SU-DHL-6 (cell line): Measurements from ENCODE around the gene C13orf42.

ENCODE experiments used
- H2AFZ ChIP-seq: fragments of 200-600 bp; sonication (generic); 2 replicates; pipeline ENCODE4 v1.6.1; 2014; ENCODE audit warnings: low read depth, mild to moderate bottlenecking, moderate library complexity, mixed read lengths, antibody characterized with exemption, low read length; ENCODE audit not compliant: severe bottlenecking
- H3F3A ChIP-seq: fragments of 200-600 bp; shearing (Covaris generic); 2 replicates; pipeline ENCODE4 v1.6.0; 2016; ENCODE audit warnings: antibody characterized with exemption, mild to moderate bottlenecking; ENCODE audit not compliant: insufficient read depth
- H3K27ac ChIP-seq: fragments of 200-600 bp; sonication (generic); 2 replicates; pipeline ENCODE4 v1.5.1; 2016; ENCODE audit warnings: low read depth, mild to moderate bottlenecking, low read length, moderate library complexity, mixed read lengths
- H3K27me3 ChIP-seq: fragments of 200-600 bp; sonication (generic), shearing (Covaris generic); 2 replicates; pipeline ENCODE4 v1.6.0; 2014; ENCODE audit warnings: mild to moderate bottlenecking, low read length
- H3K36me3 ChIP-seq: fragments of 200-600 bp; sonication (generic); 2 replicates; pipeline ENCODE4 v1.6.1; 2014; ENCODE audit warnings: mild to moderate bottlenecking, low read length, mixed read lengths
- H3K4me2 ChIP-seq: fragments of 300-600, 200-600 bp; shearing (Covaris generic), sonication (generic); 2 replicates; pipeline ENCODE4 v1.6.0; 2014; ENCODE audit warnings: low read length, low read depth, mild to moderate bottlenecking; ENCODE audit not compliant: poor library complexity, severe bottlenecking
- H3K4me3 ChIP-seq: fragments of 200-600 bp; sonication (generic); 2 replicates; pipeline ENCODE4 v1.5.1; 2014; ENCODE audit warnings: antibody characterized with exemption, low read length, mild to moderate bottlenecking, mixed read lengths; ENCODE audit not compliant: insufficient read depth, poor library complexity, severe bottlenecking
- H3K79me2 ChIP-seq: fragments of 200-600 bp; sonication (generic); 2 replicates; pipeline ENCODE4 v1.6.1; 2014; ENCODE audit warnings: mild to moderate bottlenecking, low read length, moderate library complexity; ENCODE audit not compliant: insufficient read depth
- H3K9ac ChIP-seq: fragments of 200-600 bp; sonication (generic); 2 replicates; pipeline ENCODE4 v1.7.0; 2014; ENCODE audit warnings: mild to moderate bottlenecking, low read length
- H3K9me2 ChIP-seq: fragments of 200-600 bp; sonication (generic); replicated peaks from 2 replicates; pipeline ENCODE4 v1.6.1; 2014; ENCODE audit warnings: low read length; ENCODE audit not compliant: insufficient read depth
- H3K9me3 ChIP-seq: fragments of 200-600 bp; sonication (generic); 2 replicates; pipeline ENCODE4 v1.6.1; 2014; ENCODE audit warnings: low read length, mixed read lengths; ENCODE audit not compliant: insufficient read depth
- H4K20me1 ChIP-seq: fragments of 200-600 bp; sonication (generic); 2 replicates; pipeline ENCODE4 v1.6.1; 2014; ENCODE audit warnings: low read depth, mild to moderate bottlenecking, antibody characterized with exemption, low read length, moderate library complexity, mixed read lengths
- CTCF ChIP-seq: fragments of 200-600 bp; sonication (generic); IDR thresholded peaks from one replicate; pipeline ENCODE4 v1.5.1; 2017; ENCODE audit warnings: antibody characterized with exemption, mild to moderate bottlenecking, low read length, moderate library complexity; ENCODE audit not compliant: insufficient read depth, poor library complexity, severe bottlenecking
- EZH2phosphoT487 ChIP-seq: fragments of 200-600 bp; sonication (generic), shearing (Covaris generic); conservative IDR thresholded peaks from 2 replicates; pipeline ENCODE4 v1.6.1; 2018; ENCODE audit warnings: mild to moderate bottlenecking, antibody characterized with exemption, low read length, moderate library complexity, mixed read lengths

The C13orf42 gene

DNA sequence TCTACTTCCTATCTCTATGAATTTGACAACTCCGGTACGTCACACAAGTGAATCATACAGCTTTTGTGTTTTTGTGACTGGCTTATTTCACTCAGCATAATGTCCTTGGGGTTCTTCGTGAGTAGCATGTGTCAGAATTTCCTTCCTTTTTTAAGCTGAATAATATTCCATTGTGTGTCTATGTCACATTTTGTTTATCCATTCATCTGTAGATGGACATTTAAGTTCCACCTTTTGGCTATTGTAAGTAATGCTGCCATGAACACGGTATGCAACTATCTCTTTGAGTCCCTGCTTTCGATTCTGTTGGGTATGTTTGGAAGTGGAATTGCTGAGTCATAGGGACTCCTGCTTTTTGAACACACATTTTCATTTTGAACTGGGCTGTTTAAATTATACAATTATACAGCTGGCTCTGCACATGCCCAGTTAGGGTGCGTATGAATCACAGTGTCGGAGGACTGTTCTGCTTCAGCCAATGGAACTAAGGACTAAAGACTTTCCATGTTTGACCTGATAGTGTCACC, 43.0 kb upstream of the C13orf42 start:
- no peaks in the 10 kb centered on the region for H3F3A ChIP-seq
- no peak for TF ChIP-seq EZH2phosphoT487
- TF ChIP-seq CTCF, result no peak
- H4K20me1 ChIP-seq, result no peaks in the 10 kb centered on the region
- no peaks in the 10 kb centered on the region for H3K9me3 ChIP-seq
- H2AFZ ChIP-seq, result no peak overlapping the region
- no peak overlapping the region for H3K27ac ChIP-seq
- no peaks in the 10 kb centered on the region for H3K79me2 ChIP-seq
- no peak overlapping the region for H3K4me2 ChIP-seq
- no peak overlapping the region for H3K9ac ChIP-seq
- H3K36me3 ChIP-seq, result no peaks in the 10 kb centered on the region
- no peaks in the 10 kb centered on the region for H3K27me3 ChIP-seq
- no peaks in the 10 kb centered on the region for H3K9me2 ChIP-seq
- no peak overlapping the region for H3K4me3 ChIP-seq

DNA sequence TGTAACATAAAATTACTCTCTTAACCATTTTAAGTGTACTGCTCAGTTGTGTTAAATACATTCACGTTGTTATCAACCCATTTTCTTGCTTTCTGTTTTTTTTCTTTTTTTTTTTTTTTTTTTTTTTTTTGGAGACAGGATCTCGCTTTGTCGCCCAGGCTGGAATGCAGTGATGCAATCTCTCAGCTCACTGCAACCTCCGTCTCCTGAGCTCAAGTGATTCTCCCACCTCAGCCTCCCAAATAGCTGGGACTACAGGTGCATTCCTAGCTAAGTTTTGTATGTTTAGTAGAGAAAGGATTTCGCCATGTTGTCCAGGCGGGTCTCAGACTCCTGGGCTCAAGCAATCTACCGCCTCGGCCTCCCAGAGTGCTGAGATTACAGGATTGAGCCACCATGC, 42.5 kb upstream of the C13orf42 start:
- Histone ChIP-seq H3F3A (no peaks in the 10 kb centered on the region), H3K27ac (no peak overlapping the region), H3K9me3 (no peaks in the 10 kb centered on the region), H3K27me3 (no peaks in the 10 kb centered on the region), H2AFZ (no peak overlapping the region), H3K4me3 (no peak overlapping the region), H3K4me2 (no peak overlapping the region), H3K79me2 (no peaks in the 10 kb centered on the region), H4K20me1 (no peaks in the 10 kb centered on the region), H3K36me3 (no peaks in the 10 kb centered on the region), H3K9ac (no peak overlapping the region), H3K9me2 (no peaks in the 10 kb centered on the region)
- TF ChIP-seq EZH2phosphoT487 (no peak), CTCF (no peak)

GRCh38 chr13:51152701-51153100, 41.6 kb upstream of the C13orf42 start:
- no peak overlapping the region for H3K4me2 ChIP-seq
- H3F3A ChIP-seq, result no peaks in the 10 kb centered on the region

More at GRCh38 chr13:51152701-51153100, 41.6 kb upstream of the C13orf42 start:
- H3K36me3 ChIP-seq, result no peaks in the 10 kb centered on the region
- H3K9ac ChIP-seq, result no peak overlapping the region
- no peak overlapping the region for H3K4me3 ChIP-seq
- no peaks in the 10 kb centered on the region for H4K20me1 ChIP-seq
- no peak overlapping the region for H3K27ac ChIP-seq
- H3K27me3 ChIP-seq, result no peaks in the 10 kb centered on the region
- no peak for TF ChIP-seq CTCF
- no peak for TF ChIP-seq EZH2phosphoT487
- H3K79me2 ChIP-seq, result no peaks in the 10 kb centered on the region
- H3K9me3 ChIP-seq, result no peaks in the 10 kb centered on the region
- H2AFZ ChIP-seq, result no peak overlapping the region
- no peaks in the 10 kb centered on the region for H3K9me2 ChIP-seq
